Fibroblast of skin of left biceps (primary cell): ENCODE measurements around the gene ERICH3.
A peak's percentile ranks its signal among the peaks of the same experiment; 100 is the strongest.
"Not testable (repeated sequence)": the region's sequence is repeated elsewhere in the genome, so short reads cannot be mapped to it uniquely, and the experiment has no call there.

ENCODE experiments used
- DNase-seq, 2 experiments: peaks; one replicate each; pipeline ENCODE4 v3.0.0-alpha.2; 2013; ENCODE audit warnings: low read depth in 2 of 2

The ERICH3 gene

GRCh38 chr1:74681449-74681848 lies 7.9 kb upstream of the ERICH3 start:
- no peak for DNase-seq

GRCh38 chr1:74681001-74681400 lies 7.4 kb upstream of the ERICH3 start:
- DNase-seq, result no peak

GRCh38 chr1:74679811-74680210 lies 6.2 kb upstream of the ERICH3 start:
- DNase-seq, result no peak

- DNase-seq, result no peak
Measured at GRCh38 chr1:74677926-74678325, 4.3 kb upstream of the ERICH3 start.

- DNase-seq, result no peak
Measured at GRCh38 chr1:74674278-74675048, 871 bp upstream of the ERICH3 start.

- DNase-seq, result not testable (repeated sequence)
Measured at GRCh38 chr1:74670866-74671265, 2.7 kb downstream of the ERICH3 start.

- DNase-seq, result no peak
Measured at GRCh38 chr1:74654708-74655107, 18.9 kb downstream of the ERICH3 start.

GRCh38 chr1:74652711-74653139 lies 20.9 kb downstream of the ERICH3 start:
- peak in 1 of 2 experiments; percentile 28 for DNase-seq

- no peak for DNase-seq
Measured at GRCh38 chr1:74650561-74650960, 23.0 kb downstream of the ERICH3 start.

GRCh38 chr1:74641876-74642275 lies 31.7 kb downstream of the ERICH3 start:
- no peak for DNase-seq

GRCh38 chr1:74641161-74641560 lies 32.4 kb downstream of the ERICH3 start:
- DNase-seq, result no peak

- DNase-seq, result no peak
Measured at GRCh38 chr1:74637296-74637695, 36.3 kb downstream of the ERICH3 start.

GRCh38 chr1:74629283-74629682 lies 44.3 kb downstream of the ERICH3 start:
- DNase-seq, result no peak

GRCh38 chr1:74623716-74624115 lies 49.9 kb downstream of the ERICH3 start:
- no peak for DNase-seq

- DNase-seq, result no peak
Measured at GRCh38 chr1:74620242-74620641, 53.4 kb downstream of the ERICH3 start.

- DNase-seq, result no peak
Measured at GRCh38 chr1:74618974-74619373, 54.6 kb downstream of the ERICH3 start.

GRCh38 chr1:74613894-74614293 lies 59.7 kb downstream of the ERICH3 start:
- no peak for DNase-seq

GRCh38 chr1:74611887-74612286 lies 61.7 kb downstream of the ERICH3 start:
- no peak for DNase-seq

GRCh38 chr1:74610961-74611360 lies 62.6 kb downstream of the ERICH3 start:
- no peak for DNase-seq

- DNase-seq, result no peak
Measured at GRCh38 chr1:74609810-74610371, 63.7 kb downstream of the ERICH3 start.

GRCh38 chr1:74596717-74597116 lies 76.9 kb downstream of the ERICH3 start:
- DNase-seq, result no peak

- DNase-seq, result no peak
Measured at GRCh38 chr1:74593887-74594866, 79.4 kb downstream of the ERICH3 start.
